ENCODE measurements around the gene TXNRD2. TPM values are rescaled to one million over a fixed set of nuclear protein-coding genes. Genes with fewer than 3 reads are reported as not detected.

TXNRD2 gene
- total RNA-seq, 2 donors from 2014 or later, result 14.1 to 21.4 TPM

Other genes with a start within 250 kb of the TXNRD2 start
- gene SEPTIN5, start 227.3 kb downstream of the TXNRD2 start, total RNA-seq, result under 1 TPM; 0.41 to 0.42 TPM
- gene GP1BB, start 218.3 kb downstream of the TXNRD2 start, total RNA-seq, result not detected
- gene TBX1, start 181.0 kb downstream of the TXNRD2 start, total RNA-seq, result not detected
- gene GNB1L, start 86.9 kb downstream of the TXNRD2 start, total RNA-seq, result 10 to 100 TPM; 10.8 to 14.4 TPM
- gene RTL10, start 86.9 kb downstream of the TXNRD2 start, total RNA-seq, result 10 to 100 TPM; 13.0 to 16.4 TPM
- 100 to 1,000 TPM in 1 of 2 donors, 10 to 100 TPM in 1; 53.4 to 133 TPM for gene COMT, start within 50 bp of the TXNRD2 start, total RNA-seq
- 1 to 10 TPM; 1.0 to 1.2 TPM for gene ARVCF, start 75.0 kb upstream of the TXNRD2 start, total RNA-seq
- 10 to 100 TPM; 19.3 to 28.2 TPM for gene TANGO2, start 79.3 kb upstream of the TXNRD2 start, total RNA-seq
- 10 to 100 TPM; 42.8 to 43.2 TPM for gene DGCR8, start 138.4 kb upstream of the TXNRD2 start, total RNA-seq
- gene RANBP1, start 174.3 kb upstream of the TXNRD2 start, total RNA-seq, result 100 to 1,000 TPM; 187 to 421 TPM
- 100 to 1,000 TPM in 1 of 2 donors, 10 to 100 TPM in 1; 71.7 to 110 TPM for gene TRMT2A, start 175.4 kb upstream of the TXNRD2 start, total RNA-seq
- 10 to 100 TPM; 23.4 to 59.7 TPM for gene ZDHHC8, start 190.0 kb upstream of the TXNRD2 start, total RNA-seq
- under 1 TPM; 0.32 to 0.77 TPM for gene CCDC188, start 209.2 kb upstream of the TXNRD2 start, total RNA-seq